LoVo (cell line): ENCODE data around the gene HDAC9.

Experiments used
- DNase-seq: peaks from one replicate; pipeline ENCODE4 v3.0.0-alpha.2; 2016; ENCODE audit warnings: low spot score

HDAC9 gene

GRCh38 chr7:18558503-18558902, 63.0 kb downstream of the HDAC9 start:
- DNase-seq: no peak

DNA sequence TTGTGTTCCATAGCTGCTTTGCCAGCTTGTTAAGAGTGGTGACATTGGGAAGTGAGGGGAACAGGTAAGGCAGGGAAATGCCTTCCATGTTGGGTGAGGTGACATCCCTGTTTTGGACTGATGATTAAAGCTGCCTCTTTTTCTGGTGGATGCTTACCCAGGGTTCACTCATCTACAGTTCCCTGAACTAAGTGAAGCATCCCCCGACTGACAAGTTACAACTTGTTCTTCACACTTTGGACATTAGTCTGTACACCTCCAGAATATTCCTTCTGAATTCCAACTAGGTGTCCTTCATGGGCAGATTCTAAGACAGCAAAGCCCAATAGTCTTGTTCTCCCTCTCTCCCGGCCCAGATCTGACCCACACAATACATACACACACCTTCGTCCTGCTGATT, 63.4 kb downstream of the HDAC9 start:
- no peak for DNase-seq

- no peak for DNase-seq
Observed at GRCh38 chr7:18559756-18560155, 64.2 kb downstream of the HDAC9 start.

DNA sequence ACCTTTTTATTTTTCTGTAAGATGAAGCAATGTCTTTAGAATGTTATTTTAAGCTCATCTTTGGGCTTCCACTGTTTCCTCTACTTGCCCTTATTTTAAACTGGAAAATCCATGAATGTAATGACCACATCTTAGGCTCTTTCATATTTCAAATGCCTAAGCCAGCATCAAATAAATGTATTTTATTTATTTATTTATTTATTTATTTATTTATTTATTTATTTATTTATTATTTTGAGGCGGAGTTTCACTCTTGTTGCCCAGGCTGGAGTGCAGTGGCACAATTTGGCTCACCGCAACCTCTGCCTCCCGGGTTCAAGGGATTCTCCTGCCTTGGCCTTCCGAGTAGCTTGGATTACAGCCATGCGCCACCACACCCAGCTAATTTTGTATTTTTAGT, 69.2 kb downstream of the HDAC9 start:
- DNase-seq: no peak

DNA sequence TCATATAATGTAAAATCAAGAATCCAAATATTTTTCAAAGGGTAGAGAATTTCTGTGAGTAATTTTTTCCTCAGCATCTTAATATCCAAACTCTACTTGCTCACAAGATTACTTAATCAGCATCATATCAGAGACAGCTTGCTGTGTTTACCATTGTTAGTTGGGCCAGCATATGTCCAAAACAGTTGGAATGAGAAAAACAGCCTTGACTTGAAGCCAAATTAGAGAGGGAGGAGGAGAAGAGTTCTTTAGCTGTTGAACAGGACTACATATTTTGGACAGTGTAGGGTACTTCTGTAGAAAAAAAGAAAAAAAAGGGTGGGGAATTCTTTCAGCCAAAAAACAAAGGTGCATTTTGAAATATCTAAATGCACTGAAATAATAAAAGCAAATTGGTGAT, 69.8 kb downstream of the HDAC9 start:
- DNase-seq: no peak

- DNase-seq: no peak
Observed at GRCh38 chr7:18566205-18566604, 70.7 kb downstream of the HDAC9 start.

DNA sequence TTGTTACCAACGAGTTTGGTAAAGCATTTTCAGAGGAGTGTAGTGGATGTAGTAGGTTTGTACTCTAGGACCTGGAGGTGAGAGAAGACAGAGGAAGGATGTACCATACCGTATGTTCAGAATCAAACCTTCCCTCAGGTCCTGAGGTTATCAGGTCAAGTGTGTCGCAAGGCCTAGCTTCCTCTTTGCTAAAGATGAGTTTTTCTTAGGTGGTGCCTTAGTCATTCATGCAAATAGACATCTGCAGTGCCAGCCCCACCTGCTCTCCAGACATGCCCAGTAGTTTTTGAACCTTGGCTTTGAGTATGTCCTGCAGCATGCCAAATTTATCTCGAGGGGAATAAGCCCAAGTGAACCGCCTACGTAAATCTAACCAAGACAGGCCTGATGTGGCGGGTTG, 71.3 kb downstream of the HDAC9 start:
- DNase-seq: no peak

GRCh38 chr7:18570441-18570840, 74.9 kb downstream of the HDAC9 start:
- no peak for DNase-seq

GRCh38 chr7:18570890-18571478, 75.4 kb downstream of the HDAC9 start:
- DNase-seq: peak; percentile 57

DNA sequence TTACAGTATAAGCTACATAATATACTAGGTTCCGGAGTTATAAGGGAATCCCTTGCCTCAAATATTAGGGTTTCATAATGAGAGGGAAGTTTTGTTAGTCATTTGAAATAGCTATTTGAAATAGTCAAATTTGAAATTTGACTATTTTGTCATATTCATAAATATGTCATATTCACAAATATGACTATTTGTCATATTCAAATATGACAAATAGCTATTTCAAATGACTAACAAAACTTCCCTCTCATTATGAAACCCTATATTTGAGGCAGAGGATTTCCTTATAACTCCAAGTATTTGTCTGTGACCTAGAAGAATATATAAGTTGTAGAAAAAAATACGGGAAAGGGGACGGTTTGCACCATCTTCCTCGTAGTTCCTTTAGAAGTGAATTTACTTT, 76.6 kb downstream of the HDAC9 start:
- no peak for DNase-seq

GRCh38 chr7:18572885-18573284, 77.3 kb downstream of the HDAC9 start:
- no peak for DNase-seq

GRCh38 chr7:18573410-18574234, 78.1 kb downstream of the HDAC9 start:
- no peak for DNase-seq

GRCh38 chr7:18574235-18574540, 78.6 kb downstream of the HDAC9 start:
- no peak for DNase-seq

DNA sequence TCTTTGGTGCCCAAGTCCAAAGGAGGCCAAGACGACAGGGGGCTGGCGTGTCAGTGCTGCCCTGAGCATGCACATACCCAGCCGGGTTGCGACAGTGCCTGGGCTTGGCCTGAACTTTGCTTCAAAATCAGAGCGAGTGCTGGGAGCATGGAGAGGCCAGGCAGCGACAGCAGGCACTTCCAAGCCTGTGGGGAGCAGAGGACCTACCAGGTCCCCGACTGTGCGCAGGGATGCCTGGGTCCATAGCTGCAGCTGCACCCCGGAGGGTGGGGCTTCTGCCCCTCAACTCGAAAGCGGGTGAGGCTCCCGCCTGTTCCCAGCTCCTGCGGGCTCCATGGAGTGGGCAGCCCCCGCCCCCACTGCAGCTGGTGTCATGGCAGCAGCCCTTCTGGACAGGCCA, 79.1 kb downstream of the HDAC9 start:
- DNase-seq: no peak

- no peak for DNase-seq
Observed at GRCh38 chr7:18575622-18576572, 80.3 kb downstream of the HDAC9 start.

- DNase-seq: no peak
Observed at GRCh38 chr7:18577096-18577771, 81.7 kb downstream of the HDAC9 start.

DNA sequence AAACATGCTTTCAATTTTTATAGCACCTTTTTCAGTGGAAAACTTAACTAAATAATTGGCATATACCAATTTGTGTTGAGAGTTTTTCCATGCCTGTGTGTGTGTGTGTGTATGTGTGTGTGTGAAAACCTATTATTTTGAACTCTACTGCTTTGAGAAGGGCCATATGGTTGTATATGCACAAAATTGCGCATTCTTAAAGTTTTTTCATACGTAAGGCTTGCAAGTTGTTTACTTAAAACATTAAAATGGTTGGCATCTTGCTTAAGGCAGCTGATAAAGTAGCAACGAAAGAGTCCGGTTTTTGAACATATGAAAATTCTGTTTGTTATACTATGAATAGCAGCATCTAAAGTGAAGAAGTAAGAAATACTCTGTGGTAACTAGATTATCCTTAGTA, 84.1 kb downstream of the HDAC9 start:
- DNase-seq: no peak

DNA sequence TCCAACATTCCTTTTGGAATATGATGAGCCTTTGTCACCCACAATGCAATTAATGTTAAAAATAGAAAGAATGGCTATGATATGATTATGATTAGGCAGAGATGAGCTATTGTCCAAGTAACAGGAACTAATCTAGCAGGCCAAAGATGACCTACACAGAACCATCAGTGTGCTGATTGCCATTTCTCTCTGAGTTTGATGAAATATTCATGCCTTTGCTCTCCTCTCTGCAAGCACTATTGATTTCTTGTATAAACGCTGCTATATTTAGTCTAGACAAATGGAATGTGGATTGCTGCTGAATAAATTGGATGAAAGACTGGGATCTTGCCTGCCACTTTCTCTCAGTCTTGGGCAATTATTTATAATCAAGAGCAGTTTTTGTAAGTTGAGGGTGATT, 85.4 kb downstream of the HDAC9 start:
- DNase-seq: no peak

- DNase-seq: no peak
Observed at GRCh38 chr7:18583305-18583704, 87.8 kb downstream of the HDAC9 start.

DNA sequence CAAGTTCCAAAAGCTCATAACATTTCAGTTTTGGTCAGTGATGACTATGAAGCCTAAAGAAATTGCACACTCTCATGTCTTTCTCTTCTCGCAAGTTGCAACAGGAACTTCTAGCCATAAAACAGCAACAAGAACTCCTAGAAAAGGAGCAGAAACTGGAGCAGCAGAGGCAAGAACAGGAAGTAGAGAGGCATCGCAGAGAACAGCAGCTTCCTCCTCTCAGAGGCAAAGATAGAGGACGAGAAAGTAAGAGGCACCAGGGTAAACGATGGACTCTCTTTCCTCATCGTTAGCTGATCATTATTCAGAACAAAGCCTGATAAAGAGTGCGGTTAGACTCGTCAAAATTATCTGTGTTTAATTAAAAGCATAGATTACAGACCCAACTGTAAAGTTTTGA, 94.7 kb downstream of the HDAC9 start:
- DNase-seq: no peak

- DNase-seq: peak; percentile 52
Observed at GRCh38 chr7:18590744-18591340, 95.3 kb downstream of the HDAC9 start.
